HTERT RPE-1 (cell line): ENCODE data around the gene HMGN2.

Experiments
- in situ Hi-C: fragments of 300-500 bp; cut with MboI; formaldehyde crosslinking; loops from 4 replicates; pipeline ENCODE4 v1.14.3; 2020; ENCODE audit warnings: low sequenced_read_pairs

HMGN2 gene

DNA sequence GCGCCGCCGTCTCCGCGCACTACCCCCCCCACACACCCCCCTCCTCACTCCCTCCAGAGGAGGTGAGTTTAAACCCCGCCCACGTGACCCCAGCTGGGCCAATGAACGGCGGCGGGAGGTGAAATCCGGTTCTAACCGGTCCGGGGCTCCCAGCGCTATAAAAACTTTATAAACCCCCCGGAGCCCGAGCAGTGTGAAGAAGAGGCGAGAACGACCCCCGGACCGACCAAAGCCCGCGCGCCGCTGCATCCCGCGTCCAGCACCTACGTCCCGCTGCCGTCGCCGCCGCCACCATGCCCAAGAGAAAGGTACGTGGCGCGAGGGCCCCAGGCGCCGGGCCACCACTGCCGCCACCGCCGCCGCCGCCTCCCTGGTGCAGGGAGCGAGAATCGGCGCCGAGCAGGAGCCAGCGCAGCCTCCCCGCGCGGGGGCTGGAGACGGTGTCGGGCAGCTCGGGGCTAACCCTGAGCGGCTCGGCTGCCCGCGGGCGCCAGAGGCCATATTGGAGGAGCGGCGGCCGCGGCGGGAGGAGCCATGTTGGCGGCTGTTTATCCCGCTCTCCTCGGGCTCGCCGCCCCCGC, at the start of gene HMGN2:
HMGN2 (plus strand) TSS at position 121 of the 581 bp plus-strand sequence; CDS start at position 294, 173 bp downstream.
- in situ Hi-C loops, result no loop called here

DNA sequence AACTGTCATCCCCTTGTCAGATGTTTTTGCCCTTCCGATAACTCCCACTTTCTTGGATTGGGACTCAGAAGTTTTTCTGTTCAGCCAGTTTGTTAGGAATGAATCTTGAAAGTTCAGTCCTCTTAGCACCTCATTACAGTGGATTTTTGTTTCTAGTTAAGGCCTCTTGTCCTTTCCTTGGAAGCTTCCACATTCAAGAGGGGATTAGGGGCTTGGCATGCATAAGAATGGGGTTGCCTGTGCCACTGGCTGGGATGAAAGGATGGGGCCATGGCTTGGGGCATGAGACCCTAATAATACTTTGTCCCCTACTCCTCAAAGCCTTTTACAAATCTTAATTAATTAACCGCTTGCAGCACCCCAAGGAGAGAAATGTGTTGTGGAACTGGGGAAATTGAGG, 42.5 kb upstream of the HMGN2 start:
- in situ Hi-C loops, result no loop called here

DNA sequence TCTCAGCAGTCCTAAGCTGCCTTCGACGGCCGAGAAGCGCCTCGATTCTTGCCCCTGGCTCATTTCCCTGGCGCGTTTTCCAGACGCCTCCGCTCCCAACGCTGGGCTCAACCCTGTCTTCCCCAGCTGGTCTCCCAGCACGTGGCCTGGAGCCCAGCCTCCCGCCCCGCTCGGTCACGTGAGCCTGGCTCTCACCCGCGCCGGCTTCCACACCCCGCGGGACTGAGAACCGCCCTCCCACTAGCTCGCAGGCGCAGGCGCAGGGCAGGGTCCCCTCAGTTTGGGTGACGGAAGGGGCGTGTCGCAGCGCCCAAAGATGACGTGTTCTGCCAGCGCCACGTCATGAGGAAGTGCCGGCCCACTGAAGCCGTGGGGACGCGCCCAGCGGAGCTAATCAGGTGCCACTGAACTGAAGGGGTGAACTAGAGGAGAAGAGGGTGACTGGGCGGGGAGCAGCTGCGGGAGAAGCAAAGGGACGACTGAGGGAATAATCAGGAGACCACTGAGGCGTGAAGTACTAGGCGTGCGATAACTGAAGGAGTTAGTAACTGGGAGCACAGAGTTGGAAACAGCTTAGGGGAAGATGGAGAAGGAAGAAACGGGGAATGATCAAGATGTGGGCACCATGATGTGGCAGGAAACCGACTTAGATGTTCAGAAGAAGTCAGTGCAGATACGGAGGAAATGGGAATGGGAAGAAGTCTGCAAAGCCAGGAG, 40.1 kb upstream of the HMGN2 start, which contains the start of gene DHDDS:
DHDDS (plus strand) TSS at position 343 of the 717 bp plus-strand sequence. CDS start 625 bp downstream, outside the sequence.
- in situ Hi-C loops, result no loop called here

DNA sequence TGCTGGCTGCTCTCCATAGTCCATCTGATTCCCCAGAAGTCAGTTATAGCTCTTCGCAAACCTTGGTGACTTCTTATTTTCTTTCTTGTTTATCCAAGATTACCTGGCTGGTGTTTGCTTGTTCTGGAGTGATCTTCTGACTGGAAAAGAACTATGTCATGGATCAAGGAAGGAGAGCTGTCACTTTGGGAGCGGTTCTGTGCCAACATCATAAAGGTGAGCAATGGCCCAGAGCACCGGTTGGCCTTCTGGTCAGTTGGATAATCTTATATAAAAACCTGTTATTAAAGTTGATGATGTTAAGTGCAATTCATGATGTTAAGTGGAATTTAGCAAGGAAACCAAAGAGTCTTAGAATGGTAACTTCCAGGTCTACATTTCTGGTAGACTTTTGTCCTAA, 39.4 kb upstream of the HMGN2 start:
- in situ Hi-C loops, result no loop called here

DNA sequence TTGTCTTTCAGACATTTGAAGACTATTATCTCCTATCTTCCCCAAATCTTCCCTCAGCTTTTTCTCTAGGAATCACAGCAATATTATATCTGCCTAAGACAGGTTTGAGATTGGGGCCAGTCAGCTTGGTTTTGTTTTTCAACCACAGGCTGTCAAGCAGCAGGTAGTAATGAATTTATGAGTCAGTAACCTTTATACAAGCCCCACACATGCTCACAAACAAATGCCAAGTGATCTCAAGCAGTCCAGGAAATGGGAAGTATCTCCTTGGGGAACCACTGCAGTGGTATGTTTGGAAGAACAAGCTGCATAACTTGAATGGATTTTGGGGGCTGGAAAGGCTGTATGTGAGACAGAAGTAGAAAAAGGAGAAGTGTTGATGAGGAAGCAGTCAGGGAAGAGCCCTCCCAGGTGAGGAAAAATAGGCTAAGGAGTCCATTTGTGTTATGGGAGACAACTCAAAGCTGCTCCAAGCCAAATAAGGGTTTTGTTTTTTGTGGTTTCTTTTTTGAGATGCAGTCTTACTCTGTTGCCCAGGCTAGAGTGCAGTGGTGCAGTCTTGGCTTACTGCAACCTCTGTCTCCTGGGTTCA, 38.0 kb upstream of the HMGN2 start:
- in situ Hi-C loops, result no loop called here

DNA sequence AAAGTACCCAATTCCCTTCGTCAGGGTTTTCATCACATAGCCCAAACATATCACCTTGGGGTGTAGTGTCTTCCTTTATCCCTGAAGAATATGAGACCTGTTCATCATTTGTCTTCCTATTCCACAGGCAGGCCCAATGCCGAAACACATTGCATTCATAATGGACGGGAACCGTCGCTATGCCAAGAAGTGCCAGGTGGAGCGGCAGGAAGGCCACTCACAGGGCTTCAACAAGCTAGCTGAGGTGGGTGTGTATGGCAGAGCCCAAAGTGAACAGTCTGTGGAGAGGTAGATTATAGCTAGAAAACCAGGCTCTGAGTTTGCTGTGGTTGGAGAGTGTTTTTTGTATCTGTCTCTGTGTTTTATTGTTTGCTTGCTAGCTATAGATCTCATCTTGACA, 34.2 kb upstream of the HMGN2 start:
- in situ Hi-C loops, result no loop called here

DNA sequence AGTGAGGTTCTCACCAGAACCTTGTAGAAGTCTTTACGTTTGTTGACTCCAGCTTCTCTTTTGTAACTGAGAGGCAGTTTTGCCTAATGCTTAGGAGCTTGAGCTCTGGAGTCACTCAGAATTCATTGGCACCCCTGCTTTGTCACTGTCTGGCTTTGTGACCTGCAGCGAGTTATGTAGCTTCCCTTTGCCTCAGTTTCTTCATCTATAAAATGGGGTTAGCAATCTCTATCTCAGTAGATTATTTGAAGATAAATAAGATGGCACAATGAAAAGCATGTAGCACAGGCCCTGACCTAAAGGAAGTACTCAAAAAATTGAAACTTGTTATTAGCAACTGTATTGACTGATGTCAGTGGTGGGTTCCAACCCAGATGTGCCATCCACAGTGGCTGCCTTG, 32.0 kb upstream of the HMGN2 start:
- in situ Hi-C loops, result no loop called here

DNA sequence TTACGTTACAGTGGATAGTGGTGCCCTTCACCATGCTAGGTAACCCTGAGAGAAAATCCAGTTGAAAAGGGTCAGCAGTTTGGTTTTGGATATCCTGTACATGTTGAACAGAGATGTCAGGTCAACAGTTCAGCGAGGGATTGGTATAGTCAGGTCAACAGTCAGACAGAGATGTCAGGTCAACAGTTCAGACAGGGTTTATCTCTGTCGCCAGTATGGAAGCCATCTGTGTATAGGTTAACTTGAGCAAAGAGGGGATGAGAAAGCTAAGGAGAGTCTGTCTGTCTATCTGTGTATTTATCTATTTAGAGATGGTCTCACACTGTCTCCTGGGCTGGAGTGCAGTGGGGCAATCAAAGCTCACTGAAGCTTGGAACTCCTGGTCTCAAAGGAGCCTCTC, 22.4 kb upstream of the HMGN2 start:
- in situ Hi-C loops, result no loop called here

DNA sequence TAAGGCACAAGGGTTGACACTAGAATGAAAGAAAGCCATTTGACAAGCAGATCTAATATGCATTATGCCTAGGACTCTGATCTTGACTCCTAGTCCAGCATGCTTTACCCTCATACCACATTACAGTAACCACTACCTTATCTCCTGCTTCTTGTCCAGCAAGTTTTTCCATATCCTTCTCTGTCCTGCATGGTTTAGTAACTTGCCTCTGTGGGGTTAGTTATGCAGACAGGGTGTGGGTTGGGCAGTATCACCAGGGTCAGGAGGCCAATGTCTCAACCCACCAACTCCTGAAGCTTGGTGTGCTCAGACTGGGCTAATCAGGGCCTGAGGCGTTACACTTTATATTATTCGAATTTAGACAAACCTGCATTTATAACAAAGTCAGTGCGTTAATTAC, 21.3 kb upstream of the HMGN2 start:
- in situ Hi-C loops, result no loop called here

DNA sequence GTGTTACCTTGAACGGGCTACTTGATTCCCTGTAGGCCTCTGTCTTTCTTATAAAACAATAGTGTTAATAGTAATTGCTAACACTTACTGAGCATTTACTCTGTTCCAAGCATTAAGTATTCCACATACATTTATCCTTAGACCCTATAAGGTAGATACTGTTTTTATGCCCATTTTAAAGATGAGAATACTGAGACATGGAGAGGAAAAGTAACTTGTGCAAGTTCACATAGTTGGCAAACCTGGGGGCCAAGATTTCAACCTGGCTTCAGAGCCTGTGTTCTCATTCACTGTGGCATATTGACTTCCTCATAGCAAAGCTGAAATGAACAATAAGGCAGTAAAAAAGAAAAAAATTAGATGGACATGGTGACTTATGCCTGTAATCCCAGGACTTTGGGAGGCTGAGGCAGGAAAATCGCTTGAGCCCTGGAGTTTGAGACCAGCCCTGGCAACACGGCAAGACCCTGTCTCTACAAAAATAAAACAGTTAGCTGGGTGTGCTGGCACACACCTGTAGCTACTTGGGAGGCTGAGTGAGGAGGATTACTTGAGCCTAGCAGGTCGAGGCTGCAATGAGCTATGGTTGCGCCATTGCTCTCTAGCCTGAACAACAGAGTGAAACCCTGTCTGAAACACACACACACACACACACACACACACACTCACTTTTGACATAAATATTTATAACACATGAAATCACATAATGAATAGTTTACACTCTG, 19.6 kb upstream of the HMGN2 start:
- in situ Hi-C loops, result no loop called here

DNA sequence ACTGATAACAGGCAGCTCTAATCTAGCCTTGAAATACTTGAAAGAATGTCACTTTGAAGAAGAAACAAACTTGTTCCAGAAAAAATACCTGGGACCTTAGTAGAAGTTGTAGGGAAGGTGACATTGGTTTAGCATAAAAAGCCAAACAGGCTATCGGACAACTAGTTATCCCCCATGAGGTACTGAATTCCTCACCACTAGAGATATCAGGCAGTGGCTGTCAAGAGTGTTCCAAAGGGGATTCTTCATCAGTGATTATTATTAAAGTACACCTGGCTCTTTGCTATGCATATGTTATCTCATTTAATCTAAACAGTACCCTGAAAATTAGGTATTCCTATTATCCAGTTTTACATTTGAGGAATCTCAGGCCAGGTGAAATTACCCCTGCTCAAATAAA, 13.1 kb upstream of the HMGN2 start:
- in situ Hi-C loops, result no loop called here

DNA sequence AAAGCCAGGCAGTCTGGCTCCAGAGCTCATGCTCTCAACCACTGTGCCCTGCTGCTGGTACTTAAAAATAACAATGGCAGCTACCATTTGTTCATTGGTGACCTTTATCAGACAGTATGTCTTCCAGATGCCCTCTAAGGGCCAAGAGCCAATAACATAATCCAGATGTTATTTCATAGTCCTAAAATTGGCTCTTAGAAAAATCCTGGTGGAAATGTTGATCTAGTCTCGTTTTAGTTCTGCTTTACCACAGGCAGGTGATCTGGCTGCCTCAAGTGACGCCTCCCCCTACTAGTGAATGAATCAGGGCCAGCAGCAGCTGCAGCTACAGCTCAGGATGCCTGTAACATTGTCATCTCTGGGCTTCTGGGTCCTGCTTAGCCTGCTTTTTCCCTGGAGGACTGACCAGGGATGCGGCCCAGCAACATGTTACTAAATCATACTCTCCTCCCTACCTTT, 12.6 kb upstream of the HMGN2 start:
- in situ Hi-C loops, result no loop called here

DNA sequence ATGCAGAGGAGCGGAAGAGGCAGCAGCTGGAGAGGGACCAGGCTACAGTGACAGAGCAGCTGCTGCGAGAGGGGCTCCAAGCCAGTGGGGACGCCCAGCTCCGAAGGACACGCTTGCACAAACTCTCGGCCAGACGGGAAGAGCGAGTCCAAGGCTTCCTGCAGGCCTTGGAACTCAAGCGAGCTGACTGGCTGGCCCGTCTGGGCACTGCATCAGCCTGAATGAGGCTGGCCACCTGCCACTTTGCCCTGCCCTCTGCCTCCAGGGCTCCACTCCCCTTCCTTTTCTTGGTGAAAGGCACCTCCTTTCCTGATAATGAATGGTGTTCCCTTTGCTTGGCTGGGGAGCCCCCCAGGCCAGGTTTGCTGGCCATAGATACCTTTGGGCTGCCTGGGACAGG, 3.3 kb upstream of the HMGN2 start:
- in situ Hi-C loops, result no loop called here

DNA sequence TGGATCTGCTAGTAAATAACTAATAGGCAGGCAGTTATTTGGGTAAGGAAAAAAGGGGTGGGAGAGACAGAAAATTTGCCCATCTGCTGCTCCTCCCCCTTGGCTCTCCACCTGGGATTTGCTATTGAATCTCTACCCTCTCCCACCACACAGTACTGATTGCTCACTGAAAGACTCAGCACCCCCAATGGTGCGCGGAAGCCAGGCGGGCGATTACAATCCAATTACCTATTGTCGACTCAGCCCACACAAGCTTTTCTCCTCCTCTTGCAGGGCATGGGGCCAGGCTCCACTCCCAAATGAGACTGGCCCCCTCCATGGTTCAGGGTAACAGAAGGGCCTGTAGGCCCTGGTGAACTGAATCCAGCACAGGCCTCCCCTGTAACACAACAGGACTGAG, 2.7 kb upstream of the HMGN2 start:
- in situ Hi-C loops, result no loop called here

DNA sequence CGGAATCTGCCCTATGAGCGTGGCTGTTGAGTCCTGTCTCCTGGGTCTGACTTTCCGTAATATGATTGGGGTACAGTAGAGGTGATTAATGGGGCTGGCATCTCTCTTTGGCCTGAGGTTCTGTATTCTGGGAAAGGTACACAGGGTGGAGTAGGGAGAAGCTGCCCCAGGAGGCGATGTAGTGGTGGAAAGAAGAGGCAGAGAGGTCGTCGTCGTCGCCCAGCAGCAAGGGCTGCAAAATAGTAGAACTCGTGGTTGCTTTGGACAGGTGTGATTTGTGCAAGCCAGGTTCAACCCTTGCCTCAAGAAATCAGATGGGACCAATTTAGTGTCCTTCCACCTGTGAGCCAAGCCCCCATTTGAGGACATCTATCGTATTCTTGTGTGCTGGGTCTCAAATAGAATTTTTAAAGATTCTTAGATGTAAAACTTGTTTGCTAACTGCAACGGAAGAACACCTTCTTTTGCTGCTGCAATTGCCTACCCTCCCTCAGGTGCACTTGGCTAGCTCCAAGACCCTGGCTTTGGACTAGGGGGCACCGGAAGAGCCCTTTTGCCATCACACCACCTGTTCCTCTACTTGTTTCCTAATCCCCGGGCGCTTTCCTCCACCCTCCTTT, 1.3 kb upstream of the HMGN2 start:
- in situ Hi-C loops, result no loop called here

DNA sequence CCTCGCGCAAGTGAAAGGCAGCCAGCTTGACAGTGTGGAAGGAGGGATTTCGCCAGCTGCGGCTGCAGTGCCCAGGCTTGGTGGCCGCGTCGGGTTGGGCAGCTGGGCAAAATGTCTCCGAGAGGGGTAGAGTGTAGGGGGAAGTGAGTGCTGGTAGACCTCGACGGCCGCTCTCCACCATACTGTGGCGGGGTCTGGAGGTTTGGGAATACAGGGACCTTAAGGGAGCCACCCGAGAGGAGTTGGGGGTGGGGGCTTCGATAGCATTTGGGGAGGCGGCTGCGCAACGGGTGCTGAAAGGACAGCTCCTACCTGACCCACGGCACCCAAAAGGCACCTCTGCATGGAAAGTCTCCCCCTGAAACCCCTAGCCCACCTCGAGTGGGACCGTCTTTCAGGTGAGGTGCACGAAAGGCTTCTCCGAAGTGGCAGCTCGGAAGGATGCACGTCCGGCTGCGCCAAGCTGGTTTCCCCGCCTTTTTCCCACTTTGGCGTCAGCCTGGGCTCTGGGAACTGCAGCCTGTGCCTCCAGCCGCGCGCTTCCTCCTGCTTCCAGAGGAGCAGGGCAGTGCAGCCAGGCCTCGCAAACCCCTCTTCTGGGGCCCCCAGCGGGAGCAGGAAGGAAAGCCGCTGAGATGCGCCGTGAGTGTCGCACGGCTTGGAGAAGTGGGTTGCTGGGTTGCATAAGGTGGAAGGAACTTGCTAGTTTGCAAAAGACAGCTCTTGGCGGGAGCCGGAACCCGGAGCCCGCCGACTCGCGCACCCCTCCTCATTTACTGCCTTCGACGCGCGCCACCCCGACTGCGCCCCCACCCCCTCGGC, 531 bp upstream of the HMGN2 start:
- in situ Hi-C loops, result no loop called here

DNA sequence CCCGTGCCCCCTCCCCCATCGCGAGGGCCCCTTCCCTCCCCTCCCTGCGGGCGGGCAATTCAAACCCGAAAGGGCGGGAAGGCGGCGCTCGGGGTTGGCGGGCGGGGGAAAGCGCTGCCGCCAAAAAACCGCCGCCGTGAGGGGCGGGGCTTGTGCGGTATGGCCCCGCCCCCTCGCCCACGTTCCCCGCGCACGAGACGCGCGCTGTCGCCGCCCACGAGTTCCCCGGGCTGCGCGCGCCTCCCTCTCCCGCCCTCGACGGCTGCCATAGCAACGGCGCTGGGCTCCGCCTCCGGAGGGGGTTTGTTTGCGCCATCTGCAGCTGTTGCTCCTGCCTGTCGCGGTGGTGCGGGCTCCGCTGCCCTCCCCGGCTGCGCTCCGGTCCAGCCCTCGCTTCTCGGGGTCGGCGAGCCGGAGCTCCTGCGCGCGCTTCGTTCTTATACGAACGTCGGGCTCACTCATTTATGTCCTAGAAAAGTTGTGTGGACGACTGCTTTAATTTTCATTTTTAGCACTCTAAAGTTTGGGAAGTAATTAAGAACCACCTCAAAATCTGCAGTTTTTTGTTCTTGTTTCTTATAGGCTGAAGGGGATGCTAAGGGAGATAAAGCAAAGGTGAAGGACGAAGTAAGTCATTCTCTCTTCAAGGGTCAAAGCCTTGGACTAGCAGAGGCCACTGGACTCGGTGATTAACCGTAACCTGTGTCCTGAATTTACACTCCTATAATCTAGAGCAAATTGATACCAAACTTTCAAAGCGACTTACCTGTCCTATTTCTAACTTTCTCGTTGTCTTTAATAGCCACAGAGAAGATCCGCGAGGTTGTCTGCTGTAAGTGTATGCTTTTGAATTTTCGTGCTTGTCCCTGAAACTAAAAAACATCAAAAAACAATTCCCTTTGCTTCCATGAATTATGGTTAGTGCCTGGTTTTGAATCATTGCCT, 933 bp downstream of the HMGN2 start:
- in situ Hi-C loops, result no loop called here

DNA sequence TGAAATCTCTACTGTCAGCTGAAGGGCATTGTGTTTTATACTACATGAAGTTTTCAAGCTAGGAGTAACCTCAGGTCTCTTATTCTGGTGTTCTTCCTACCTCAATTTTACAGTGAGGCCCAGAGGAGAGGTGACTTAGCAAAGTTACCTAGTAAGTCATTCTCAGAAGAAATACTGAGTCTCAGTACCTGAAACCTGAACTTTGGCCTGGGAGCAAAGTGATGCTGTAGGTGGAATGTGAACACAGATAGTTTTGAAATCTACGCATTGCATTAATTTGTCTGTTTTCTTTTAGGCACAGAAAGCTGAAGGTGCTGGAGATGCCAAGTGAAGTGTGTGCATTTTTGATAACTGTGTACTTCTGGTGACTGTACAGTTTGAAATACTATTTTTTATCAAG, 2.6 kb downstream of the HMGN2 start:
- in situ Hi-C loops, result no loop called here

DNA sequence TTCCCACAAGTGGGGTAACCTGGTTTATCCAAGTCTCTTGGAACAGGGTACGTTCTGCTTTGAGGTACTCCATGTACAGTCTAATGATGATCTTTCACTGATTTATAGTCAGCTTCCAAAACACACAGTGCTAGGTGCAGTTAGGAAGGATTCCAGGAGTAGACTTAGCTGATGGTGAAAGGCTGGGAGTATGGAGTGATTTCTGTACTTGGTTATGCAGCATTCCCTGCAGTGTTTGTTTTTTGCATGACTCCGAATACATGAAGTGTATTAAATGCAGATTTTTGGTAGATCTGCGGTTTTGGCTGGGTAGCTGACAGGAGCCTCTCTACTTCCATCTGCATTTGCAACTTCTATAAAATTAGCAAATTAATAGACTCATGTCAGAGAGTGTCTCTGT, 3.7 kb downstream of the HMGN2 start:
- in situ Hi-C loops, result no loop called here
